Body of pancreas (tissue), 4 donors: ENCODE data around the gene VIT. TPM values are rescaled to one million over a fixed set of nuclear protein-coding genes. Genes with fewer than 3 reads are reported as not detected.

ENCODE experiments used
- ATAC-seq: fragments of 150-250 bp; one replicate; pipeline ENCODE4 v1.9.1; 2016
- DNase-seq, 4 donors: peaks; one replicate each; pipeline ENCODE4 v3.0.0-alpha.2; 2019
- H3K27ac ChIP-seq, 4 donors: fragments of 200-600 bp; sonication (generic); 1 replicate in 3 of 4; 2 replicates in 1 of 4; pipeline versions ENCODE4 v1.5.1 to v1.6.1; 2016 to 2019; ENCODE audit warnings: mild to moderate bottlenecking in 1 of 4, mixed read lengths in 1 of 4, moderate library complexity in 1 of 4
- H3K27me3 ChIP-seq, 2 donors: fragments of 200-600 bp; sonication (generic); one replicate each; pipeline ENCODE4 v1.6.0; 2016; ENCODE audit warnings: mild to moderate bottlenecking in 1 of 2
- H3K36me3 ChIP-seq, 2 donors: fragments of 200-600 bp; sonication (generic); replicated peaks in 1 of 2; 2 replicates each; pipeline ENCODE4 v1.5.1; 2016; ENCODE audit warnings: low read depth in 2 of 2; ENCODE audit not compliant: insufficient read depth in 1 of 2
- H3K4me1 ChIP-seq: fragments of 200-600 bp; sonication (generic); one replicate; pipeline ENCODE4 v1.6.0; 2016
- H3K4me3 ChIP-seq, 2 donors: fragments of 200-600 bp; sonication (generic); 1 replicate in 1 of 2; 2 replicates in 1 of 2; pipeline ENCODE4 v1.5.1; 2016 to 2019
- H3K9me3 ChIP-seq, 3 donors: fragments of 200-600 bp; sonication (generic); 1 replicate in 2 of 3; 2 replicates in 1 of 3; pipeline ENCODE4 v1.5.1; 2016
- POLR2A ChIP-seq, 3 donors: fragments of 450-650 bp; IDR thresholded peaks; one replicate each; pipeline ENCODE4 v1.6.1; 2016; ENCODE audit warnings: antibody characterized with exemption in 3 of 3, mild to moderate bottlenecking in 2 of 3
- WGBS, 2 donors: methylation state at CpG; one replicate each; pipeline ENCODE4 v1.1.5; 2017; 5-methylcytosine and 5-hydroxymethylcytosine counted together
- intact Hi-C: fragments of 100-400 bp; cut with DNase I; formaldehyde crosslinking; loops from one replicate; pipeline ENCODE4 v1.15.1; 2023
- total RNA-seq, 2 donors: library from RNA; depleted of rRNA; stranded (reverse); fragments of >200 nt; gene quantifications; one replicate each; pipeline ENCODE4 v1.1.0, GENCODE V29; 2016
- TF ChIP-seq, protein P1 (sequence below), 7 experiments: fragments of 450-650 bp in 4 of 7; fragments of 200-600 bp in 3 of 7; sonication (generic) in 3 of 7; IDR thresholded peaks; one replicate each; pipeline ENCODE4 v1.5.1; 2016 to 2019; ENCODE audit warnings: antibody characterized with exemption in 7 of 7

Gene VIT, protein sequence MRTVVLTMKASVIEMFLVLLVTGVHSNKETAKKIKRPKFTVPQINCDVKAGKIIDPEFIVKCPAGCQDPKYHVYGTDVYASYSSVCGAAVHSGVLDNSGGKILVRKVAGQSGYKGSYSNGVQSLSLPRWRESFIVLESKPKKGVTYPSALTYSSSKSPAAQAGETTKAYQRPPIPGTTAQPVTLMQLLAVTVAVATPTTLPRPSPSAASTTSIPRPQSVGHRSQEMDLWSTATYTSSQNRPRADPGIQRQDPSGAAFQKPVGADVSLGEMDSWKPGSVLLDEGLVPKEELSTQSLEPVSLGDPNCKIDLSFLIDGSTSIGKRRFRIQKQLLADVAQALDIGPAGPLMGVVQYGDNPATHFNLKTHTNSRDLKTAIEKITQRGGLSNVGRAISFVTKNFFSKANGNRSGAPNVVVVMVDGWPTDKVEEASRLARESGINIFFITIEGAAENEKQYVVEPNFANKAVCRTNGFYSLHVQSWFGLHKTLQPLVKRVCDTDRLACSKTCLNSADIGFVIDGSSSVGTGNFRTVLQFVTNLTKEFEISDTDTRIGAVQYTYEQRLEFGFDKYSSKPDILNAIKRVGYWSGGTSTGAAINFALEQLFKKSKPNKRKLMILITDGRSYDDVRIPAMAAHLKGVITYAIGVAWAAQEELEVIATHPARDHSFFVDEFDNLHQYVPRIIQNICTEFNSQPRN
- 1 to 10 TPM in 1 of 2 donors, under 1 TPM in 1; 0.99 to 2.6 TPM for total RNA-seq

DNA sequence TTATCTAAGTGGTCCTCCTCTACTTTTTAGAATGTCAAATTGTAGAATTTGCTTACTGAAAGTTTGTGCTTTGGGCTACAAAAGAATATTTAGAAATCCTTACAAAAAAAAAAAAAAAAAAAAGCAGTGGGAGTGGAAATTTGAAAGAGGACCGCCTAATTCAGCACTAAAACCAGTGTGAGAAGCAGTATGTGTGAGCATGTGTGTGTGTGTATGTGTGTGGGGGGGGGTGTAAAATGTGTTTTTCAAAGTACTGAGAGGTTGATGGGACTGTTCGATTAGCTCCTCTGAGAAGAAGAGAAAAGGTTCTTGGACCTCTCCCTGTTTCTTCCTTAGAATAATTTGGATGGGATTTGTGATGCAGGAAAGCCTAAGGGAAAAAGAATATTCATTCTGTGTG, at the start of gene VIT:
Gene VIT (plus strand): TSS at position 175 of the 400 bp plus-strand sequence. CDS start 19,664 bp downstream, outside the sequence.
- no peaks in the 10 kb centered on the region for H3K36me3 ChIP-seq
- H3K9me3 ChIP-seq = no peaks in the 10 kb centered on the region
- no peak for TF ChIP-seq POLR2A (IDR thresholded peaks at IDR 0.05)
- TF ChIP-seq, protein P1, sequence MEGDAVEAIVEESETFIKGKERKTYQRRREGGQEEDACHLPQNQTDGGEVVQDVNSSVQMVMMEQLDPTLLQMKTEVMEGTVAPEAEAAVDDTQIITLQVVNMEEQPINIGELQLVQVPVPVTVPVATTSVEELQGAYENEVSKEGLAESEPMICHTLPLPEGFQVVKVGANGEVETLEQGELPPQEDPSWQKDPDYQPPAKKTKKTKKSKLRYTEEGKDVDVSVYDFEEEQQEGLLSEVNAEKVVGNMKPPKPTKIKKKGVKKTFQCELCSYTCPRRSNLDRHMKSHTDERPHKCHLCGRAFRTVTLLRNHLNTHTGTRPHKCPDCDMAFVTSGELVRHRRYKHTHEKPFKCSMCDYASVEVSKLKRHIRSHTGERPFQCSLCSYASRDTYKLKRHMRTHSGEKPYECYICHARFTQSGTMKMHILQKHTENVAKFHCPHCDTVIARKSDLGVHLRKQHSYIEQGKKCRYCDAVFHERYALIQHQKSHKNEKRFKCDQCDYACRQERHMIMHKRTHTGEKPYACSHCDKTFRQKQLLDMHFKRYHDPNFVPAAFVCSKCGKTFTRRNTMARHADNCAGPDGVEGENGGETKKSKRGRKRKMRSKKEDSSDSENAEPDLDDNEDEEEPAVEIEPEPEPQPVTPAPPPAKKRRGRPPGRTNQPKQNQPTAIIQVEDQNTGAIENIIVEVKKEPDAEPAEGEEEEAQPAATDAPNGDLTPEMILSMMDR (IDR thresholded peaks at IDR 0.05) = no peak
- intact Hi-C loops = no loop called here
- no peak within 1 kb of the TSS for H3K4me3 ChIP-seq
- H3K4me1 ChIP-seq = no peaks in the 10 kb centered on the region
- H3K27me3 ChIP-seq = no peaks in the 10 kb centered on the region
- DNase-seq = no peak
- no peak within 1 kb of the TSS for H3K27ac ChIP-seq
- WGBS, 2 donors = 35 to 42% methylated on average over 2 of the region's 2 CpGs
- no peak for ATAC-seq

DNA sequence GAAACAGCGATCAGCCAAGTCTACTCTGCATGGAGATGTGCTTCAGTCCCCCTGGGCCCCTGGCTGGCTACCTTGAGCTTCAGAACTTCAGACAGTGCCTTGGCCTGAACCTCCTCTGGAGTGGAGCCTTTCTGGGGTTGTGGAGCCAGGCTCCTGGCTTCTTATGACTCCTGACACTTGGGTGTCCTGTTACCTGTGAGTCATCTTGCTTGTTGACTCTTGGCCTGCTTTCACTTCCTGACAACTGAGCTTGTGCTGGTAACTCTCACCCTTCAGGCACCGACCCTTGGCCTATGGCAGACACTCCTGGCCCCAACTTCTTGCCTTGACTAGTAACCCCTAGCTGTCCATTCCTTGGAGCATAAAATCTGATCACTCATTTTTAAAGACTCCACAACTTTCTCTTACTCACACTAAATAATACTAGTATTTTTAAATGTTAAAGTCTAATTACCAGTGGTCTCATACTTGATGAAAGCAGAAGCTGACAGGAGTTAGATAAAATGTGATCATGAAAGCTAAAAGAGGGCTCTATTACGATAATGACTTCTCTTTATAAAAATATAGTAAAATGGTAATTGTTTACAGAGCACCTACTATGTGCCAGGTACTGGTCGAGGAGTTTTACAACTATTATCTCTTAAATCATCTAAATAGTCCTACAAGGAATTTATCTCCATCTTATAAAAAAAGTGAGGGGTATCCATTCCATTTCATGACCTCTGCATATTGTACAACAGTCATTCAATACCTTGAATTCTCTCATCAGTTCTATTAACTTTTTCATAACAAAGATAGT, 46.3 kb upstream of the VIT start:
- H3K9me3 ChIP-seq = no peaks in the 10 kb centered on the region
- ATAC-seq = no peak
- no peak for TF ChIP-seq POLR2A (IDR thresholded peaks at IDR 0.05)
- TF ChIP-seq, protein P1 (IDR thresholded peaks at IDR 0.05) = no peak
- no peak for DNase-seq
- no peaks in the 10 kb centered on the region for H3K4me1 ChIP-seq
- 59 to 66% methylated on average over 4 of the region's 4 CpGs for WGBS, 2 donors
- H3K36me3 ChIP-seq = no peaks in the 10 kb centered on the region
- intact Hi-C loops = no loop called here
- H3K27ac ChIP-seq = no peak overlapping the region
- H3K27me3 ChIP-seq = no peaks in the 10 kb centered on the region
- no peak overlapping the region for H3K4me3 ChIP-seq

DNA sequence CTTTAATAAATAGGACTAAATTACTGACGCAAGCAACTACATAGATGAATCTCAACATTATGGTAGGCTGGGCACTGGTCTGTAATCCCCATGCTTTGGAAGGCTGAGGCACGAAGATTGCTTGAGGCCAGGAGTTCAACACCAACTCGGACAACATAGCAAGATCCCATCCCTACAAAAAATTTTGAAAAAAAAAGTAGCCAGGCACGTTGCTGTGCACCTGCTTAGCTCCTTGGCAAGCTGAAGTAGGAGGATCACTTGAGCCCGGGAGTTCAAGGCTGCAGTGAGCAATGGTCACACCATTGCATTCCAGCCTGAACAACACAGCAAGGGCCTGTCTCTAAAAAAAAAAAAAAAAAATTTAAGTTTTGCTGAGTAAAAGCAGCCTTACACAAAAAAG, 43.4 kb upstream of the VIT start:
- intact Hi-C loops = no loop called here
- no peak for DNase-seq
- no peak for ATAC-seq
- Histone ChIP-seq H3K27me3 (no peaks in the 10 kb centered on the region), H3K27ac (no peak overlapping the region), H3K36me3 (no peaks in the 10 kb centered on the region), H3K4me3 (no peak overlapping the region), H3K9me3 (no peaks in the 10 kb centered on the region), H3K4me1 (no peaks in the 10 kb centered on the region)
- WGBS, 2 donors = 56 to 77% methylated on average over 5 of the region's 5 CpGs
- TF ChIP-seq, protein P1 (IDR thresholded peaks at IDR 0.05) = no peak
- no peak for TF ChIP-seq POLR2A (IDR thresholded peaks at IDR 0.05)

DNA sequence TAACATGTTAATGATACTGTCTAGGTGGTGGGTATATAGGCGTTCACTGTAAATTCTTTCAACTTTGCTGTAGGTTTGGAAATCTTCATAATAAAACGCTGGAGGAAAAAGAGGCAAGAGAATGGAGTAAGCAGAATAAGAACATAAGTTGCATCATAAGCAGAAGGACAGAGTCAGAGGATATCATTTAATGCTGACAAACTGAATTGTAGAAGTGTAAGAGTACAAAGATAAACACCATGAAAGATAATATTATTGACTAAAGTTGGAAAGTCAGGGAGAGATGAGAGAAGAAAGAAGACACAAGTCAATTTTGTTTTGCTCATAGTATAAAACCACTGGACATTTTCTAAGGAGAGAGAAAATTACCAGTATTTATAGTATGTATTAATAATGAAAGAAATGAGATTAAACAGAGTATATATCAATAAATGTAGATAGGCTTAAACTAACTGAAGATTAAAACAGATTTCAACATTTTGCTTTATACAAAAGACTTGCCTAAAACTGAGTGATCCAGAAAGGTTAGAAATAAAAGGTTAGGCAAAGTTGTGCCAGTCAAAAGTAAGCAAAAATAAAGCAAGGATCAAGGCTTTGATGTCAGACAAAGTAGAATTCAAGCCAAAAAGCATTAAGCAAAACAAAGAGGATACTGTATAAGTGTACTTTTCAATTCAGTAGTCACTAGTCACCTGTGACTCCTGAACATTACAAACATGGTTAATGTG, 42.4 kb upstream of the VIT start:
- Histone ChIP-seq H3K36me3 (no peaks in the 10 kb centered on the region), H3K4me1 (no peaks in the 10 kb centered on the region), H3K9me3 (no peaks in the 10 kb centered on the region), H3K27ac (no peak overlapping the region), H3K4me3 (no peak overlapping the region), H3K27me3 (no peaks in the 10 kb centered on the region)
- no peak for TF ChIP-seq POLR2A (IDR thresholded peaks at IDR 0.05)
- TF ChIP-seq, protein P1 (IDR thresholded peaks at IDR 0.05) = no peak
- intact Hi-C loops = no loop called here
- ATAC-seq (no peak), DNase-seq (no peak)
- WGBS, 2 donors = 49 to 59% methylated on average over 2 of the region's 2 CpGs
